ENCODE data around the gene CECR2.
A peak's percentile ranks its signal among the peaks of the same experiment; 100 is the strongest.

CECR2 gene

GRCh38 chr22:17471886-17472535 is 102.8 kb downstream of the CECR2 start:
- peak; percentile 34 for DNase-seq

- no peak for DNase-seq
These were observed 103.7 kb downstream of the CECR2 start for GRCh38 chr22:17472932-17473331.

GRCh38 chr22:17475318-17476230 is 106.3 kb downstream of the CECR2 start:
- DNase-seq = no peak

- DNase-seq = peak; percentile 35
These were observed 107.6 kb downstream of the CECR2 start for GRCh38 chr22:17476838-17477237.

- DNase-seq = peak; percentile 76
These were observed 108.2 kb downstream of the CECR2 start for GRCh38 chr22:17477391-17477833.

GRCh38 chr22:17479135-17479534 is 109.9 kb downstream of the CECR2 start:
- DNase-seq = no peak

GRCh38 chr22:17481424-17481823 is 112.2 kb downstream of the CECR2 start:
- no peak for DNase-seq

- no peak for DNase-seq
These were observed 114.6 kb downstream of the CECR2 start for GRCh38 chr22:17483688-17484372.

- no peak for DNase-seq
These were observed 115.3 kb downstream of the CECR2 start for GRCh38 chr22:17484608-17485007.

- DNase-seq = no peak
These were observed 117.1 kb downstream of the CECR2 start for GRCh38 chr22:17486313-17486712.

GRCh38 chr22:17486719-17487118 is 117.5 kb downstream of the CECR2 start:
- DNase-seq = no peak

GRCh38 chr22:17489101-17489500 is 119.8 kb downstream of the CECR2 start:
- DNase-seq = no peak

GRCh38 chr22:17491090-17491640 is 121.9 kb downstream of the CECR2 start:
- DNase-seq = no peak

- no peak for DNase-seq
These were observed 123.0 kb downstream of the CECR2 start for GRCh38 chr22:17492247-17492646.

GRCh38 chr22:17493419-17493981 is 124.2 kb downstream of the CECR2 start:
- no peak for DNase-seq

GRCh38 chr22:17496841-17497240 is 127.6 kb downstream of the CECR2 start:
- DNase-seq = no peak

GRCh38 chr22:17501679-17502285 is 132.5 kb downstream of the CECR2 start:
- peak; percentile 95 for DNase-seq

- DNase-seq = no peak
These were observed 138.8 kb downstream of the CECR2 start for GRCh38 chr22:17508110-17508509.

GRCh38 chr22:17512960-17513359 is 143.7 kb downstream of the CECR2 start:
- DNase-seq = no peak

- no peak for DNase-seq
These were observed 144.4 kb downstream of the CECR2 start for GRCh38 chr22:17513612-17514011.

- DNase-seq = no peak
These were observed 144.8 kb downstream of the CECR2 start for GRCh38 chr22:17514084-17514483.

GRCh38 chr22:17518406-17518805 is 149.1 kb downstream of the CECR2 start:
- peak; percentile 25 for DNase-seq
